C4-2B (cell line): ENCODE data around the gene OPRL1.

Experiments
- CTCF ChIP-seq: fragments of 450-650 bp; conservative IDR thresholded peaks from 2 replicates; pipeline ENCODE4 v1.5.1; 2017; ENCODE audit warnings: mild to moderate bottlenecking
- ZFX ChIP-seq: fragments of 450-650 bp; IDR thresholded peaks from 2 replicates; pipeline ENCODE4 v1.6.1; 2017

DNA sequence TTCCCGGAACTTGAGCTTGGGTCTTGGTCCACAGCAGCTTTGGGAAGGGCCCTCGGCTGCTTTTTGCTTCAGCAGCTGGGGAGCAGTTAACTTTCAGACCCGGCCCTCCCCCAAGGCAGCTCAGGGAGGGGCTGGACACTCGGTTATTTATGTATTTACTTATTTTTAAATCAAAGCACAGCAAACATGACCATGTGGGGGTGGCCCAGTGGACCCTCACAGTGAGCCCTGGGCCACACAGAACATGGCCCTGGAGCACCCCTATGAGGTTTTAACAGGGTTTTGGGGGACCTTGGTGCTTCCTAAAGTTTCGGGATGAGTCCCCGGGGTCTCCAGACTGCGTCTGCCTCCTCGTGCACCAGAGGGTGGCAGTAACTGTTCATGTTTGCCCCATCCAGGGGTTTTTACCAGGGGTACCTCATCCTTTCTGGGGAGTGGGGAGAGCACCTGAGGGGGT, 54.1 kb downstream of the OPRL1 start:
- TF ChIP-seq CTCF (no peak; the same call in 1 of the 2 replicates), ZFX (no peak)
